HUDEP-2 (cell line): ENCODE results near the gene GID8.
"Not testable (repeated sequence)": the region's sequence is repeated elsewhere in the genome, so short reads cannot be mapped to it uniquely, and the experiment has no call there.

Experiments used
- DNase-seq, 76 experiments: peaks; one replicate each; lab custom pipeline; 2025; ENCODE audit not compliant: unreplicated experiment in 76 of 76; lab: John Stamatoyannopoulos, UW

The GID8 gene

DNA sequence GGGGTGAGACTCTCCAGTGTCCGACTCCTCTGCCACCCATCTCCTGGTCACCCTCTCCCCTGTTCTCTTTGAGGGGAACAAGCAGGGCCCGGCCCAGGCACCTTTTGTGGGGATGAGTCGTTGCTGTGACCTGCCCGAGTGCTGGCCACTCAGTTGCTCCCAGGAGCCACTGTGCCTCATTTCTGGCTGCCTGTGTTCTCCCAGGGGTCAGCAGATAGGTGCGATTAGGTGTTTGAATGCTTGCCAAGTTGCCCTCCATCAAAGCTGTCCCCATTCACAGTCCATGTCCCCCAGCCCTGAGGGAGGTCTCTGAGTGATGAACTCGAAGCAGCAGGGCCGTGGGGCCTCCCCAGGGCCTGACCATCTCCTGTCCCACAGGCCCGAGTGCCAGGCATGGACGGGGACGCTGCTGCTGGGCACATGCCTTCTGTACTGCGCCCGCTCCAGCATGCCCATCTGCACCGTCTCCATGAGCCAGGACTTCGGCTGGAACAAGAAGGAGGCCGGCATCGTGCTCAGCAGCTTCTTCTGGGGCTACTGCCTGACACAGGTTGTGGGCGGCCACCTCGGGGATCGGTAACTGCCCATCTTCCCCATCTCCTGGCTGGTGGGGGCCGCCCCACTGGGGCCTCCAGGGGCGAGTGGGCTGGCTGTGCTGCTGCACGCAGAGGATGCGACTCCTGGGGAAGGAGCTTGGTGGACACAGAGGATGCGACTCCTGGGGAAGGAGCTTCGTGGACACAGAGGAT lies 18.6 kb downstream of the GID8 start:
- no peak for DNase-seq

DNA sequence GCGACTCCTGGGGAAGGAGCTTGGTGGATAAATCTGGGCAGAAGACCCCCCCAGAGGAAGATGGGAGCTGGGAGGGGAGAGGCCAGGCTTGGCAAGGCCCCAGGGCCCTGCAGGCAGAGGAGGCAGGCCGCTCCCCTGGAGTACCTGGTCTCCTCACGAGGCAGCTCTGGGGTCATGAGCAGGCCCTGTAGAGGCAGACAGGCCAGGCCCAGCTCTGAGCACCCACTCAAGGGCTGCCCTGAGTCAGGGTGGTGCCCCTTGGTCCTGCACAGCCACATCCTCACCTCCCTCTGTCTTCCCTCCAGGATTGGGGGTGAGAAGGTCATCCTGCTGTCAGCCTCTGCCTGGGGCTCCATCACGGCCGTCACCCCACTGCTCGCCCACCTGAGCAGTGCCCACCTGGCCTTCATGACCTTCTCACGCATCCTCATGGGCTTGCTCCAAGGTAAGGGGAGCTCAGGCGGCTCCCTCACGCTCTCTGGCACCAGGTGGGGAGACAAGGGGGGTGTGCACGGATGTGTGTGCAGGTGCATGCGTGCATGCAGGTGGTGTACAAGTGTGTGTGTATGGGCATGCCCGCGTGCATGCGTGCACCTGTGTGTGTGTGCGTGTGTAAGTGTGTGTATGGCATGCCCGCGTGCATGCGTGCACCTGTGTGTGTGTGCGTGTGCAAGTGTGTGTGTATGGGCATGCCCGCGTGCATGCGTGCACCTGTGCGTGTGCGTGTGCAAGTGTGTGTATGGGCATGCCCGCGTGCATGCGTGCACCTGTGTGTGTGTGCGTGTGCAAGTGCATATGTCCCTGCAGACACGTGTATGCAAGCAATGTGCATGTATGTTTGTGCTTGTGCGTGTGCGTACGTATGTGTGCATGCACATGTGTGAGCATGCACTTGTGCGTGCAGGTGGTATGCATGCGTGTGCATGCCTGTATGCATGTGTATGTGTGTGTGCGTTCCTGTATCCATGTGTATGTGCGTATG lies 19.5 kb downstream of the GID8 start:
- DNase-seq = no peak

DNA sequence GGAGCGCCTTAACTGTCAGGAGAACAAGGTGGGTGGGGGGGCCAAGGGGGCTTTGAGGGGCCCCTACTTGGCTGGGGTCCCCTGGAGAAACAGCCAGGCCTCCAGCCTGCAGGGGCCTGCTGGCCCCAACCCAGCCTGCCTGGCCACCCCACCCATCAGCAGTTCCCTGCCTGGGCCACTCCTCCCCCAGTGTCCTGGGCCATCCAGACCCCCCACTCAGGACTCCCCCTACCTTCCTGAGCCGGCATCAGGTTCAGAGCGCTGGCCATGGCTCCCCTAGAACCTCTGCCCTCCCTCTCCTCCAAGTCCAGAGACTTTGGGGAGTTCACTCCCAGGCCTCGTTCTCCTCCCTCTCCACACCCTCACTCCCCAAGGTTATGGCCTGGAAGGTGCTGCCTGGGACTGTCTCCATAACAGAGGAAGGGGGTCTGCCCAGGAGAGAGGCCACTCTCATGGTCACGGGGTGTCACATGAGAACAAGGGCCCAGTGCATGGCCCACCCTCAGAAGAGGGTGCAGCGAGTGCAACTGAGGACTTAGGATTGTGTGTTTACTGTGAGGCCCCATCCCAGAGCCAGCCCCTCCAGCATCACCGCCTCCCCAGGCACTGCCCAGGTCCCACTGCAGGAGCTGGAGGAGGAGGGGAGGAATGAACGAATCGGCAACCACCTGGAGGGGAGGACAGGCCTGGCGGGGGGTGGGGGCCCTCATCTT lies 20.6 kb downstream of the GID8 start:
- DNase-seq = no peak

DNA sequence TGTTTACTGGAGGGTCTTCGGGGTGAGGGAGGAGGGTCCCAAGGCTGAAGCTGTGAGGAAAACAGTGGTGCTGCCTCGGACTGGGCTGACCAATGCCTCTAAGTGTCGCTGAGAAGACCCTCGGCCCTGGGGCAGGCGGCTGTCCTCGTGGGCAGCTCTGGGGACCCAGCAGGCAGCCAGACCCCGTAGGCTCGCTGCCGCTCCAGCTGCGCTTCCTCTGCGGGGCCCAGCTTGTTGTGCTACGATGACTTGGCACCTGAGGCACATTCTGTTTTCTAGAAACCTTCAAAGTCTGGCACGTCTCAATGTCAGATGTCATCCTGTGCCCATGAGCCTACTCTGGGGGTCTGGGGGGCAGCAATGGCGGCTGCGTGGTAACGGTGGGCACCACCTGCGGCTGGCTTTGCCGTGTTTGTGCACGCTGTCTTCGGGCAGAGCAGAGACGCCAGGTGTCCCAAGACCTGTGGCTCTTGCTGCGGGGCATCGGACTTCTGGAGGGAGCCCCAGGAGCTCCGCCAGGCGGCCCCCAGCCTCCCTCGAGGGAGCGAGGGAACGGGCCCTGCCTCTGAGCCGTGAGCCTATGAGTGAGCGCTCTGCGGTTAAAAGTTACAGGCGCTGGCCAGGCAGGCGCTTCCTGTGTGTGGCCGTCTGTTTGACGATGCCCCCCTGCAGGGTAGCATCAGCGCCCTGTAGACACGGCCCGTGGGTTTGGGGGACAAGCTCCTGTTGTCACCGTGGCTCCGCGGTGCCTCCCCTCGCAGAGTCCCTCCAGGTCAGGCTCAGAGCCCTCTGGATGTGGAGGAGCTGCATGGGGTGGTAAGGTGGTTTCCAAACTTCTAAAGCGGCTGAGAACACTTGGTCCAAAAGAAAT lies 21.4 kb downstream of the GID8 start:
- DNase-seq = no peak

DNA sequence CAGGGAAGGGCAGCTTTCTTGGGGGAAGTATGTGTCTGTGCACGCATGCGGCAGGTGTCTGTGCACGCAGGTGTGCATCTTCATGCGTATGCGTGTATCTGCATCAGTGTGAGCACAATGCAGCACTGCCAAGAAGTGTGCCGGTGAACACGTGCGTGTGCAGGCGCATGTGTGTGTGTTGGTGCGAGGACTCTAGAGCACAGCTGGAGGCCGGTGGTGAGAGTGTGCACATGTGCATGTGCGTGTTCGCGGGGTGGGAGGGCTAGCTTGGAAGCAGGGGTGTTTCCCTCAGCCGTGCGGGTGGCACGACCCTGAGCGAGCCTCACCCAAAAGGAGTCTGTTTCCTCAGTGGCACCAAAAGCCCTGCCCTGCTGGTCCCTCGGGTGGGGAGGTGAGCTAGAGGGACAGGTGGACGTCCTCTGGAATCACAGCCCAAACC lies 22.1 kb downstream of the GID8 start:
- no peak for DNase-seq

DNA sequence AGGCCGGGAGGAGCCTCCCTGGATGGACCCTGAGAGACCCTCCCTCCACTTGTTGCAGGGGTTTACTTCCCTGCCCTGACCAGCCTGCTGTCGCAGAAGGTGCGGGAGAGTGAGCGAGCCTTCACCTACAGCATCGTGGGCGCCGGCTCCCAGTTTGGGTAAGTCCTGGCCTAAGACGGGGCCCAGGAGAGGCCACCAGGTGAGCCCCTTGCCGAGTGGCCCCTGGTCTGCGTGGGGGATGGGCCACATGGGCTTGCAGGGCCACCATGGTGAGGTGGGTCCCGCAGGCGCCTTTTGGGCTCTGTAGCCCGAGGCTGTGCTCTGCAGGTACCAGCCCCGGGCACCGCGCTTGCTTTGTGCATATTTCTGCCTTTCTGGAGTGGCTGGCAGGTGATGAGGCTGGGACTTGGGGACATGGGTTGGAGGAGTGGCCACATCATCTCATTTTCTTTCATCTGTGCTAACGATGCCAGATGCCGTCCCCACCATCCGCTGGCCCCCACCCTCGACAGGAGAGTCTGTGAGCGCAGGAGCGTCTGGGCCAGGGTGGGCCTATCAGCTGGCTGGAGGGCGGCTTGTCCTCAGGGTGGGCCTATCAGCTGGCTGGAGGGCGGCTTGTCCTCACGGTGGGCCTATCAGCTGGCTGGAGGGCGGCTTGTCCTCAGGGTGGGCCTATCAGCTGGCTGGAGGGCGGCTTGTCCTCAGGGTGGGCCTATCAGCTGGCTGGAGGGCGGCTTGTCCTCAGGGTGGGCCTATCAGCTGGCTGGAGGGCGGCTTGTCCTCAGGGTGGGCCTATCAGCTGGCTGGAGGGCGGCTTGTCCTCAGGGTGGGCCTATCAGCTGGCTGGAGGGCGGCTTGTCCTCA lies 22.7 kb downstream of the GID8 start:
- DNase-seq = not testable (repeated sequence)

DNA sequence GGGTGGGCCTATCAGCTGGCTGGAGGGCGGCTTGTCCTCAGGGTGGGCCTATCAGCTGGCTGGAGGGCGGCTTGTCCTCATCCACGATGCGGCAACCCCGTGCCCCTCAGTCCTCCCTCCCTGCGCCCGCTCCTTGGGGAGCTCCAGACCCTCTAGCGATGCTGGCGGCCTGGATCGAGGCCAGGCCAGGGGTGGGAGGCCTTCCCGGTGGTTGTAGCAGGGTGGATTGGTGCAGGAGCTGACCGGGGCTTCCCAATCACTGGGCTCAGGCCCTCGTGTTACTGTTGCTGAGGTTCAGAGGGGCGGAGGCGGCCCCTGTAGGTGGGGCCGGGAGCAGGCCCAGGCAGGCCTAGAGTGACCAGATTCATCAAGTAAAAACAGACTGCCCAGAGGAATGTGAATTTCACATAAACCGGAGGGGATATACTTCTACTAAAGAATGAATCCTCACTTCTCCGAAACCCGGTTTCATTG lies 23.4 kb downstream of the GID8 start:
- DNase-seq = no peak

DNA sequence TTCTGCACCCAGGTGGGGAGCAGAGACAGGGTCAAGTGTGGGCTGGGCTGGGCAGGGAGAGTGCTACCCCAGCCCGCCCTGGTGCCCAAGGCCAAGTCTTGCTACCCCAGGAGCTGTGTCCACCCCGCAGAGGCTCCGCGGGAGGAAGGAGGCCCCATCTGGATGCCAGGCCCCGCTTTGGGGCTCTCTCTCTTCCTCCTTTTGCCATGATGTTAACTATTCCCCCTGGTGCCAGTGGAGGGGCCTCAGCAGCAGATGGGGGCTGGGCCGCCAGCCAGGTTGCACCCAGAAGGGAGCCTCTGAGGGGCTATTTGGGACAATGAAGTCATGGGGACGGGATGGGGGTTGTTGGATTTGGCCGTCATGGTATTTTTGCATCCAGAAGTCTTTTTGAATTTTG lies 23.9 kb downstream of the GID8 start:
- DNase-seq = no peak

DNA sequence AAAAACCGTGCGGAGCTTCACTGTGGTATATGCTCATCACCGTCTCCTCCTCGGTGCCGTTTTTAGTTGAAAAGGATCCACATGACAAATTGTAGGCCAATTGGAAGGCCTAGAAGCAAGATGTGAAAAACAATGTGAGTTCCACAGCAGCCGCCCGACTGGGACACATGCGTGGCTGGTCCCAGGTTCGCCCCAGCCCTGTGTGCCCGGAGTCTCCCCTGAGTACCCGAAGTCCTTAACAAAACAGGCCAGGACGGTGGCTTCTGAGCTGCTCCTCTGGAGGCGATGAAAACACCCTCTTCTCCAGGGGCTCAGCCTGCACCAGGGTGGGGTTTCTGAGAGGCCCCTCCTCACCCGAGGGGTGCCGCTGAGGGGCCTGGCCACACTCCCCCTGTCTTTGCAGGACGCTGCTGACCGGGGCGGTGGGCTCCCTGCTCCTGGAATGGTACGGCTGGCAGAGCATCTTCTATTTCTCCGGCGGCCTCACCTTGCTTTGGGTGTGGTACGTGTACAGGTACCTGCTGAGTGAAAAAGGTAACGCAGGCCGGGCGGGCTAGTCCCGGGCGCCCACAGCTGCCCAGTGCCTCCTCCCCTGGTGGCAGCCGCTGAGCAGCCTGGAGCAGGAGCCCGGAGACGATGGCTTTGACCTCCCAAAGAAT lies 24.4 kb downstream of the GID8 start:
- DNase-seq = no peak

DNA sequence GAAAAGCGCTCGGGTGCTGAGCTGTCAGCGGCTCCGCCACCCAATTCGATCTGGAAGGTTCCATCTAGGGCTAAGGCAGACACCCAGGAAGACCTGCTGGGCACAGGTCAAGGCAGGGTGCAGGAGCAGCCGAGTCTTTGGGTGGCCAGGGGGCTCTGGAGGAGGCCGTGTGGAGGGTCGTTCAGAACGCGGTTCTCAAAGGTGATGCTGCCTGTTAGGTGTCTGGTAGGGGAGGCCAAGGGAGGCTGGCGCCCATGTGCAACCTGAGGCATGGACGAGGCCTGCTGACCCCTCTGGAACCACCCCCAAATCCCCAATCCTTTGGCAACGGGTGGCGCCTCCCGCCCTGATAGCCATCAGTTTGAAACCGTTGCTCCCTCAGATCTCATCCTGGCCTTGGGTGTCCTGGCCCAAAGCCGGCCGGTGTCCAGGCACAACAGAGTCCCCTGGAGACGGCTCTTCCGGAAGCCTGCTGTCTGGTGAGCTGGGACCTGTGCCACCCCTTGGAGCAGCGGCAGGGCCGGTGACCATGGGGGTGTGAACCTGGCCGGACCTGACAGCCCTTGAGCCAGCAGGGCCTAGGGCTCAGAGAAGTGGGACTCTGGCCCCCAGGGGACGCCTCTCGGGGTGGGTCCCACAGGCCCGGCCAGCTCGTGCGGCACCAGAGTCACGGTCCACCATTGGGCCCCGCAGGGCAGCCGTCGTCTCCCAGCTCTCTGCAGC lies 25.1 kb downstream of the GID8 start:
- DNase-seq = no peak

DNA sequence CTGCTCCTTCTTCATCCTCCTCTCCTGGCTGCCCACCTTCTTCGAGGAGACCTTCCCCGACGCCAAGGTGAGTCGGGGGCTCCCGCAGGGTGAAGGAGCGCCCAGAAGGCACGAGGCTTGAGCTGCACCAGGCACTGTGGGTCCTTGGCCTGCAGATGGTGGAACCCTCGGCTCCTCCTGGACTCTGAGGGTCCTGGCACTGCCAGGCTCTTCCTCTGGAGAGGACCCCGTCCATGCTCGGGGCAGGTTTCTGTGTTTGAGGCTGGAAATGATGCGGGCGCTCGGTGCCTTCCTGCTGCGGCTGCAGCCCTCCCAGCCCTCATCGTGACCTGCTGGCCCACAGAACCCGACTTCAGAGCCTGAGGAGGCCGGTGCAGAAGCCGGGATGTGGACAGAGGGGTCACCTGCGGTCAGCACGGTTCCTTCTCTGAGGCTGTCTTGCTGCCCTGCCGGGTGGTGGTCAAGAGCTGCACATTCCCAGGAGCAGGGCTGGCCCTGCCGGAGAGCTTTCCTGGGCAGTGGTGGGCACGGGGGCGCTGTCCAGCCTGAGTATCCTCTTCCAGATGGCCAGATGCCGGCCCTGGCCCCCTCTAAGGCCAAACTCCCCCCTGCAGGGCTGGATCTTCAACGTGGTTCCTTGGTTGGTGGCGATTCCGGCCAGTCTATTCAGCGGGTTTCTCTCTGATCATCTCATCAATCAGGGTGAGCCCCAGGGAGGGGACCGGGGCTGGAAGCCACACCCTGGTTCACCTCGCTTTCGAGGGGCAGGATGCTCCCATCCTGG lies 25.9 kb downstream of the GID8 start:
- no peak for DNase-seq

DNA sequence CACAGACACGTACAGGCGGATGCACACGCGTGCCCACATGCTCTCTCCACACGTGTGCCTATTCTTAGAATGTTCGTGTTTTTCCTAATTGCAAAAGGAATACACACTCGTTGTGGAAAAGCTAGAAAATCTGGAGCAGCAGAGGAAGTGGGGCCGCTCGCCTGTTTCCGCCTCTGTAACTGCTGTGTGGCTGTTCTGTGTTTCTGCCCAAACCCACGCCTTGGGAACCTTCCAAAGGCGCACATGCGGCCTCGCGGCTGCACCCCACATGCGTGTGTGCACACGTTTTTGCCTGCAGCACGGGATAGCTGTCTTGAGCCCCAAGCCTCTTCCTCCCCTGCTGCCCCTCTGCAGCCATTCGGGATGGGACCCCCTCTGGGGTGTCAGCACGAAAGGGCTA lies 26.8 kb downstream of the GID8 start:
- no peak for DNase-seq

DNA sequence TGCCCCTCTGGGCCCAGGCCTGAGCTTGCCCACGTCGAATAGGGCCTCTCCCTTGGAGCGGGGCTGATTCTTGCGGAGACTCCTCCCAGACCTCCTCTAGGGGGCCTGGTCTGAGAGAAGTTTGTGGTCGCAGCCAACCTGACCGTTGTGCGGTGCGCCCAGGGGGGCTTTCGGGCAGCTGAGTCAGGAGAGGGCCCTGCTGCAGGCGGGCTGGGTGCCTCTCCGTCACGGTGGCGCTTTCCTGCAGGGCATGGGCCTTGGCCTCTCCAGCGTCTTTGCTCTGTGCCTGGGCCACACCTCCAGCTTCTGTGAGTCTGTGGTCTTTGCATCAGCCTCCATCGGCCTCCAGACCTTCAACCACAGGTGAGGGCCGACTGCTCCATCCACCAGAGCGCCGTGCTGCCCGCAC lies 27.4 kb downstream of the GID8 start:
- no peak for DNase-seq

DNA sequence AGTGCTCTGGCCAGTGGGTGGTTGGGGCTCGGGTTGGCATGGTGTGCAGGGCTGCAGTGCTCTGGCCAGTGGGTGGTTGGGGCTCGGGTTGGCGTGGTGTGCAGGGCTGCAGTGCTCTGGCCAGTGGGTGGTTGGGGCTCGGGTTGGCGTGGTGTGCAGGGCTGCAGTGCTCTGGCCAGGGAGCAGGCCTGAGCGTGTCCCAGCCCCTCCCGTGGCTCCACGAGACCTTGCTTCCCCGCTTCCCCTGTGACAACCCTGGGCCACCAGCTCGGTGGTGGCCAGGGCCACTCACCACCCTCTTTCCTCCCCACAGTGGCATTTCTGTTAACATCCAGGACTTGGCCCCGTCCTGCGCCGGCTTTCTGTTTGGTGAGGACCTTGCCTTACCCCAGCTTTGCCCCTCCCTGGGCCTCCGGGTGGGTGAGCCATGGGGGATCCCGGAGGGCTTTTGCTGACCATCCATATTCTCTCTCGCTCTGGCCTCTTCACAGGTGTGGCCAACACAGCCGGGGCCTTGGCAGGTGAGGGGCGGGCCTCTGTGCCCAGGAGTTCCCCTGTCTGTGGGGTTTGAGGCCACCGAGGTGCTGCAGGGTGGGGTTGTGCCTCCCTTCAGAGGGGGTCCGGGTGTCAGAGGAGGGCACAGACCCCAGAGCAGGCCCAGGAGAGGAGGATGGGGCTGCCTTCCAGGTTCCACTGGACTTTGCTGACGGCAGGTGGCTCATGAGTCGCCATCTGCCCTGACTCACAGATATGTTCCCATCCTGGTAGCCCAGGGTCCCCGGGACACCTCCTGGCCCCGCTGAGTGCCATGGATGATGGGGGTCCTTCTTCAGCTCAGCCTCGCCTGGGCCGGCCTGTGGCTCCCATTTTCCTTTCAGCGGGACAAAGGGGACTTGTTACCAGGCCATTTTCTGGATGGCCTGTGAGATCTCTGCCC lies 28.5 kb downstream of the GID8 start:
- DNase-seq = no peak

DNA sequence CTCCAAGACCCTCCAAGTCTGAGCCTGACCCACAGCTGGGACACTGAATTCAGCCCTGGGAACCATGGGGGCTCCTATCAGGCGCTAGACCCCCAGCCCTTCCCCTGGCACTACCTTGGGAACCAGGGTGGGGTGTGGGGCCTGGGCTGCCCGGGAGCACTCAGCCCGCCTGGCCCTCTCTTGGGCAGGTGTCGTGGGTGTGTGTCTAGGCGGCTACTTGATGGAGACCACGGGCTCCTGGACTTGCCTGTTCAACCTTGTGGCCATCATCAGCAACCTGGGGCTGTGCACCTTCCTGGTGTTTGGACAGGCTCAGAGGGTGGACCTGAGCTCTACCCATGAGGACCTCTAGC lies 29.2 kb downstream of the GID8 start:
- no peak for DNase-seq

DNA sequence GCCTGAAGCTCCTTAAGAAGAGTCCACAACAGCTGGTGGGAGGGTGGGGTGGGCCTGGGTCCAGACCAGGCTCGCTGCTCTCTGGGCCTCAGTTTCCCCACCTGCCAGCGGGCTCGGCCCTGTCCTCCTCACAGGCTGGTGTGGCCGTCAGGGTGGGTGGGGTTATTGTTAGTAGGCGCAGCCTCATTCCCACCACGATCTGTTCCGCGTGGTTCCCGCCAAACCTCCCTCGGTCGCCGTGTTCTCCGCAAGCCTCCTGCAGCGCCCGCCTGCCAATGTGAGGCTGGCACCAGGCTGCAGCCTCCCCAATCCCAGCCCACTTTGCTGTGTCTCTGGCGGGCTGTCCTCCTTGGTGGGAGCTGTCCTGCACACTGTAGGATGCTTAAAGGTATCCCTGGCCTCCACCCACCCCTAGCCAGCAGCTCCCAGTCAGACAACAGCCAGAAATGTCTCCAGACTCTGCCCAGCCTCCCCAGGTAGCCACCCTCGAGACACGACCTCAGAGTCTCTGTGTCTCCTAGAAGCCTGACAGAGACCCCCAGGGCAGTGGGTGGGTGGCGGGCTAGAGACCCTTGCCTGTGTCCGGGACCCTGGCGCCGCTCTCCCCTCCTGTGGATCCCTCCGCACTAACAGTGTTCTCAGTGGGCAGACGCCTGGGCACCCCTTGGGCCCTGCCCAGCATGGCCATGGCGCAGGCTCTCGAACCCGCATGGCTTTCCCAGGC lies 29.8 kb downstream of the GID8 start:
- DNase-seq = no peak
